ENCODE data around the gene PRKCSH.

GRCh38 chr19:11465600-11465999 lies 30.2 kb downstream of the PRKCSH start:
- TF ChIP-seq NFIC (IDR thresholded peaks at IDR 0.05; ENCODE audit: low read depth, low read length) (no peak), CTCF (IDR thresholded peaks at IDR 0.05 in 2 of 3, conservative IDR thresholded peaks at IDR 0.05 in 1 of 3; ENCODE audit: control insufficient read depth in 2 of 3, extremely low read depth in 1 of 3, insufficient read depth in 1 of 3, low read depth in 3 of 3, low read length in 3 of 3) (no peak), FOS (IDR thresholded peaks at IDR 0.05; ENCODE audit: borderline replicate concordance, extremely low read depth, insufficient read length) (no peak), SP1 (IDR thresholded peaks at IDR 0.05; ENCODE audit: low read depth, low read length) (no peak), RAD21 (IDR thresholded peaks at IDR 0.05; ENCODE audit: insufficient read depth, low read depth, low read length) (no peak), USF1 (IDR thresholded peaks at IDR 0.05; ENCODE audit: borderline replicate concordance, extremely low read length, insufficient read depth, low read depth, low read length) (no peak), MXI1 (IDR thresholded peaks at IDR 0.05; ENCODE audit: low read depth, low read length) (no peak), POLR2AphosphoS5 (IDR thresholded peaks at IDR 0.05; ENCODE audit: low read length) (no peak), LARP7 (IDR thresholded peaks at IDR 0.05) (no peak), SMC3 (IDR thresholded peaks at IDR 0.05; ENCODE audit: borderline replicate concordance, low read length) (no peak)

All from GM12878 (cell line).